Natural killer cell treated with Interleukin-12 subunit alpha and Interleukin-12 subunit beta and Interleukin-15 and Interleukin-18, amount 100 ng/mL, for 72 hours (primary cell): ENCODE data around the gene CRABP2. TPM values are rescaled to one million over a fixed set of nuclear protein-coding genes. Genes with fewer than 3 reads are reported as not detected.

Experiments used
- ATAC-seq, 2 donors: fragments of 150-1000 bp; cut with Tn5 transposase in 1 of 2; sonication (Bioruptor Pico), chemical (Tn5 transposase) in 1 of 2; 2 replicates each; pipeline ENCODE4 v1.10.0; 2021
- DNase-seq: peaks from one replicate; pipeline ENCODE4 v3.0.0; 2022; ENCODE audit warnings: low spot score
- H3K27ac Mint-ChIP-seq, 2 donors: 1 replicate in 1 of 2; 2 replicates in 1 of 2; pipeline ENCODE4 v1.8.0; 2022; ENCODE audit warnings: mixed read lengths in 2 of 2, mild to moderate bottlenecking in 1 of 2, moderate library complexity in 1 of 2
- H3K27me3 Mint-ChIP-seq, 2 donors: 1 replicate in 1 of 2; 2 replicates in 1 of 2; pipeline ENCODE4 v1.8.0; 2022; ENCODE audit warnings: mixed read lengths in 2 of 2
- H3K36me3 Mint-ChIP-seq: one replicate; pipeline ENCODE4 v1.8.0; 2022; ENCODE audit warnings: mixed read lengths
- H3K4me1 Mint-ChIP-seq, 2 donors: 1 replicate in 1 of 2; 2 replicates in 1 of 2; pipeline ENCODE4 v1.8.0; 2022; ENCODE audit warnings: low read depth in 2 of 2, mixed read lengths in 2 of 2, mild to moderate bottlenecking in 1 of 2
- H3K4me3 Mint-ChIP-seq: one replicate; pipeline ENCODE4 v1.8.0; 2022; ENCODE audit warnings: mixed read lengths
- H3K9me3 Mint-ChIP-seq: 2 replicates; pipeline ENCODE4 v1.8.0; 2022; ENCODE audit warnings: mixed read lengths
- total RNA-seq, 2 donors: library from RNA; stranded (reverse); gene quantifications; one replicate each; pipeline ENCODE4 v1.2.3, GENCODE V29; 2022

CRABP2 gene
- total RNA-seq, result 1 to 10 TPM; 2.4 to 4.6 TPM

- Mint-ChIP-seq H3K9me3 (no peaks in the 10 kb centered on the region), H3K27ac (peak within 1 kb of the TSS in 1 of 2 donors; percentile 69), H3K4me3 (peak within 1 kb of the TSS; percentile 55), H3K4me1 (peaks cover 0 to 22% of the 10 kb centered on the region in 2 donors), H3K36me3 (no peaks in the 10 kb centered on the region), H3K27me3 (peaks cover 13 to 20% of the 10 kb centered on the region in 2 donors)
- ATAC-seq (peak; percentile 4 to 33), DNase-seq (no peak)
These were observed at the start of gene CRABP2 for GRCh38 chr1:156705321-156705917. Gene CRABP2, minus strand, starts transcription at chr1:156705583. Its CDS starts 137 bp downstream, at chr1:156705446.

DNA sequence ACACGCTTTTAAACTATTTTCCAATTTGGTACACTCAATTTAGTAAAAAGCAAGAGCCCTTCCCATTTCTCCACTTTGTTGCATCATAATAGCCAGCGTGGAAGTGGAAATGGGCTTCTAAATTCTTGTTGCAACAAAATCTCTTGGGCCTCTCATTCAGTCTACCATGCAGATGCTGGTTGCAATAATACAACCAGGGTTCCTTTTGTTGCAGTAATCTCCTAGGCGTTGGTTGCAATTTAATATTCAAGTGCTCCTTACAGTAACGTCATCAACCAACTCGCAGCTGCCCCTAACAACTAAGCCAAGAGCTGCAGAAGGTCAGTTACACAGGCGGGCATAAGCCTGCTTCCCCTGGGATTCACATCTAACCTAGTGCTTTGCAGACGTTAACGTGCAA is 48.8 kb upstream of the CRABP2 start:
- ATAC-seq (no peak), DNase-seq (no peak)
- H3K4me3 Mint-ChIP-seq, result no peak overlapping the region
- no peak overlapping the region for H3K27ac Mint-ChIP-seq
- H3K27me3 Mint-ChIP-seq, result no peaks in the 10 kb centered on the region
- no peaks in the 10 kb centered on the region for H3K9me3 Mint-ChIP-seq
- H3K36me3 Mint-ChIP-seq, result no peaks in the 10 kb centered on the region
- H3K4me1 Mint-ChIP-seq, result peaks cover 22 to 25% of the 10 kb centered on the region in 2 donors

- peak overlapping the region; percentile 85 to 97 for H3K27ac Mint-ChIP-seq
- H3K27me3 Mint-ChIP-seq, result no peaks in the 10 kb centered on the region
- no peaks in the 10 kb centered on the region for H3K9me3 Mint-ChIP-seq
- no peak for ATAC-seq
- DNase-seq, result no peak
- peak overlapping the region; percentile 97 for H3K4me3 Mint-ChIP-seq
- H3K36me3 Mint-ChIP-seq, result peaks cover 4% of the 10 kb centered on the region
- H3K4me1 Mint-ChIP-seq, result peaks cover 35 to 38% of the 10 kb centered on the region in 2 donors
These were observed 47.6 kb upstream of the CRABP2 start for GRCh38 chr1:156752843-156753482.

DNA sequence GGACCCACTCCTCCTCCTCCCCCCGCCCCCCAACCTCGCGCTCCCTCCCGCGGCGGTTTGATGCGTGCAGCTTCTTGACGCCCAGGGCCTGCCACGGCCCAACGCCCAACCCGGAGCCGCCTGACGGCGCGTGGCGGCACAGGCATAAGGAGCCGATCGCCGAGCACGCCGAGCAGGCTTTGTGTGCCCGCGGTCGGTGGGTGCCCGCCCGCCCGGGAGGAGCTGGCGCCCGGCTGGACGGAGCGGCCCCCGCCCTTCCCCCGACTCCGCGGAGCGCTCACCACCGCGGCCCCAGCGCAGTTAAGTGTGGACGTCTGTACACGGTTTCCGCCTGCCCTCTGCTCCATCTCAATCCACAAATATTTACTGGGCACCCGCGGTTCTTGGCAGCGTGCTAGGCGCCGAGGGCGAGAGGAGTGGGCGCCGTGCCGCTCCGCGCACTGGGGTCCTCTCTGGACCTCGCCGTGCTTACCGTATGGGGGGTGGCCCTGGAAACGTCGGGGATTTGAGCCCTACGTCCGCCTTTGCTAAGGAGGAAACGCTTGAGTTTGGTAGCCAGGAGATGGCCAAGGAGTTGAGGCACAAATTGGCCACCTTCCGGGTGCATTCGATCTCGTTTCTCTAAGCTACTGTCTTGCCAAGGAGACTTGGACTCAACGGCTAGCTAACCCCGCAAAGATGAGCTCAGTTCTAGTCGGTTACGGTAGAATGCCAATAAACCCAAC is 46.5 kb upstream of the CRABP2 start:
- Mint-ChIP-seq H3K4me1 (peaks cover 42 to 45% of the 10 kb centered on the region in 2 donors), H3K27ac (peak overlapping the region; percentile 85 to 97), H3K27me3 (no peaks in the 10 kb centered on the region), H3K9me3 (no peaks in the 10 kb centered on the region), H3K4me3 (peak overlapping the region; percentile 97), H3K36me3 (peaks cover 4% of the 10 kb centered on the region)
- DNase-seq, result peak; percentile 95
- ATAC-seq, result peak; percentile 92 to 94

DNA sequence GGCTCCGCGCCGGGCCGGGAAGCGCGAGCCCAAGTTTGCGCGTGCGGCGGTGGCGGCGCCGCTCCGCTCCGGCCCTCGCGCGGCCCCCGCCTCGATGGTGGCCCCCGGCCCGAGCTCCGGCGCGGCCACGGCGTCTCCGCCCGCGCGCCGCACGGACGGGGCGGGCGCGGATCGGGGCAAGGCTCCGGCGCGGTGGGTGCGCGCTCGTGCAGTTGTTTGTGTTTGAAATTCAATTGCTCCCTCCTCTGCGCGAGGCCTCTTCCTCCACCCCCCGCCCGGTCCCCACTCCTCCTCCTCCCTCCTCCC is 46.0 kb upstream of the CRABP2 start, which contains the start of gene HDGF:
HDGF (minus strand) TSS at position 225 of the 306 bp plus-strand sequence. CDS start 246 bp downstream, outside the sequence.
- DNase-seq, result no peak
- peaks cover 4% of the 10 kb centered on the region for H3K36me3 Mint-ChIP-seq
- H3K4me1 Mint-ChIP-seq, result peaks cover 47 to 50% of the 10 kb centered on the region in 2 donors
- ATAC-seq, result no peak
- H3K27me3 Mint-ChIP-seq, result no peaks in the 10 kb centered on the region
- no peaks in the 10 kb centered on the region for H3K9me3 Mint-ChIP-seq
- peak within 1 kb of the TSS; percentile 97 to 100 for H3K27ac Mint-ChIP-seq
- peak within 1 kb of the TSS; percentile 97 for H3K4me3 Mint-ChIP-seq

- Mint-ChIP-seq H3K27ac (peak overlapping the region; percentile 97 to 100), H3K4me3 (peak overlapping the region; percentile 97), H3K27me3 (no peaks in the 10 kb centered on the region), H3K36me3 (peaks cover 4% of the 10 kb centered on the region), H3K9me3 (no peaks in the 10 kb centered on the region), H3K4me1 (peaks cover 52 to 56% of the 10 kb centered on the region in 2 donors)
- peak; percentile 24 to 34 for ATAC-seq
- no peak for DNase-seq
These were observed 45.5 kb upstream of the CRABP2 start for GRCh38 chr1:156750711-156751450.

GRCh38 chr1:156750191-156750672 is 44.8 kb upstream of the CRABP2 start:
- Mint-ChIP-seq H3K36me3 (peaks cover 4% of the 10 kb centered on the region), H3K4me1 (peaks cover 59 to 62% of the 10 kb centered on the region in 2 donors), H3K4me3 (peak overlapping the region; percentile 97), H3K27me3 (no peaks in the 10 kb centered on the region), H3K9me3 (no peaks in the 10 kb centered on the region), H3K27ac (peak overlapping the region; percentile 97 to 100)
- no peak for ATAC-seq
- no peak for DNase-seq

- H3K4me1 Mint-ChIP-seq, result peaks cover 57 to 64% of the 10 kb centered on the region in 2 donors
- H3K9me3 Mint-ChIP-seq, result no peaks in the 10 kb centered on the region
- peaks cover 4% of the 10 kb centered on the region for H3K36me3 Mint-ChIP-seq
- H3K27ac Mint-ChIP-seq, result peak overlapping the region; percentile 97 to 100
- peak overlapping the region; percentile 97 for H3K4me3 Mint-ChIP-seq
- DNase-seq (no peak), ATAC-seq (no peak)
- H3K27me3 Mint-ChIP-seq, result no peaks in the 10 kb centered on the region
These were observed 44.2 kb upstream of the CRABP2 start for GRCh38 chr1:156749419-156750118.

GRCh38 chr1:156748670-156749418 is 43.5 kb upstream of the CRABP2 start:
- H3K36me3 Mint-ChIP-seq, result peaks cover 4% of the 10 kb centered on the region
- H3K27me3 Mint-ChIP-seq, result no peaks in the 10 kb centered on the region
- peak overlapping the region; percentile 97 to 100 for H3K27ac Mint-ChIP-seq
- H3K4me1 Mint-ChIP-seq, result peaks cover 60 to 64% of the 10 kb centered on the region in 2 donors
- ATAC-seq, result no peak
- no peaks in the 10 kb centered on the region for H3K9me3 Mint-ChIP-seq
- H3K4me3 Mint-ChIP-seq, result peak overlapping the region; percentile 97
- peak; percentile 75 for DNase-seq

- no peak for DNase-seq
- Mint-ChIP-seq H3K4me1 (peaks cover 62 to 63% of the 10 kb centered on the region in 2 donors), H3K36me3 (peaks cover 4% of the 10 kb centered on the region), H3K9me3 (no peaks in the 10 kb centered on the region), H3K27me3 (no peaks in the 10 kb centered on the region), H3K27ac (peak overlapping the region; percentile 97 to 100), H3K4me3 (peak overlapping the region; percentile 97)
- ATAC-seq, result no peak
These were observed 42.6 kb upstream of the CRABP2 start for GRCh38 chr1:156747742-156748669.

GRCh38 chr1:156746728-156747631 is 41.6 kb upstream of the CRABP2 start:
- H3K27ac Mint-ChIP-seq, result peak overlapping the region; percentile 97 to 100
- H3K27me3 Mint-ChIP-seq, result no peaks in the 10 kb centered on the region
- H3K4me3 Mint-ChIP-seq, result peak overlapping the region; percentile 97
- peak; percentile 71 for DNase-seq
- no peaks in the 10 kb centered on the region for H3K9me3 Mint-ChIP-seq
- H3K4me1 Mint-ChIP-seq, result peaks cover 58 to 64% of the 10 kb centered on the region in 2 donors
- ATAC-seq, result peak; percentile 34 to 49
- H3K36me3 Mint-ChIP-seq, result peaks cover 8% of the 10 kb centered on the region
